Neural progenitor cell (in vitro differentiated cells): ENCODE measurements around the gene SLC17A8. TPM values are rescaled to one million over a fixed set of nuclear protein-coding genes. Genes with fewer than 3 reads are reported as not detected.

Experiments used
- DNase-seq: peaks from one replicate; pipeline ENCODE4 v3.0.0-alpha.2; 2016; ENCODE audit warnings: low spot score
- H2AFZ ChIP-seq: fragments of 200-600 bp; sonication (generic); replicated peaks from 2 replicates; pipeline ENCODE4 v1.6.1; 2016; ENCODE audit warnings: antibody characterized with exemption
- H3F3A ChIP-seq: fragments of 200-600 bp; sonication (generic); 2 replicates; pipeline ENCODE4 v1.6.1; 2016; ENCODE audit warnings: antibody characterized with exemption, low read depth
- H3K27ac ChIP-seq: fragments of 200-600 bp; sonication (generic); 2 replicates; pipeline ENCODE4 v1.5.1; 2016; ENCODE audit warnings: mild to moderate bottlenecking
- H3K27me3 ChIP-seq: fragments of 200-600 bp; sonication (generic); 2 replicates; pipeline ENCODE4 v1.6.1; 2016; ENCODE audit warnings: mild to moderate bottlenecking, moderate library complexity
- H3K36me3 ChIP-seq: fragments of 200-600 bp; sonication (generic); 2 replicates; pipeline ENCODE4 v1.5.1; 2016
- H3K4me1 ChIP-seq: fragments of 200-600 bp; sonication (generic); 2 replicates; pipeline ENCODE4 v1.6.1; 2016; ENCODE audit warnings: mixed run types
- H3K4me2 ChIP-seq: fragments of 200-600 bp; sonication (generic); 2 replicates; pipeline ENCODE4 v1.6.1; 2016
- H3K4me3 ChIP-seq: fragments of 200-600 bp; sonication (generic); 2 replicates; pipeline ENCODE4 v1.5.1; 2016
- H3K79me2 ChIP-seq: fragments of 200-600 bp; sonication (generic); 2 replicates; pipeline ENCODE4 v1.6.1; 2016; ENCODE audit warnings: low read depth
- H3K9ac ChIP-seq: fragments of 200-600 bp; sonication (generic); 2 replicates; pipeline ENCODE4 v1.6.1; 2016
- H3K9me3 ChIP-seq: fragments of 200-600 bp; sonication (generic); 2 replicates; pipeline ENCODE4 v1.5.1; 2016; ENCODE audit warnings: low read depth
- H4K20me1 ChIP-seq: fragments of 200-600 bp; sonication (generic); 2 replicates; pipeline ENCODE4 v1.6.1; 2016; ENCODE audit warnings: low read depth
- H3K27ac Mint-ChIP-seq: 3 replicates; pipeline ENCODE4 v1.8.0; 2021; ENCODE audit warnings: mixed read lengths
- H3K27me3 Mint-ChIP-seq: 2 replicates; pipeline ENCODE4 v1.8.0; 2022; ENCODE audit warnings: low read depth, mild to moderate bottlenecking, inconsistent platforms, moderate library complexity, mixed read lengths; ENCODE audit not compliant: insufficient read depth
- H3K36me3 Mint-ChIP-seq: 3 replicates; pipeline ENCODE4 v1.8.0; 2021; ENCODE audit warnings: mixed read lengths
- H3K4me1 Mint-ChIP-seq: 3 replicates; pipeline ENCODE4 v1.8.0; 2021; ENCODE audit warnings: mixed read lengths
- H3K4me3 Mint-ChIP-seq: 3 replicates; pipeline ENCODE4 v1.8.0; 2021; ENCODE audit warnings: mild to moderate bottlenecking, moderate library complexity, mixed read lengths
- H3K9me3 Mint-ChIP-seq: 3 replicates; pipeline ENCODE4 v1.8.0; 2020; ENCODE audit warnings: mixed read lengths
- EZH2 ChIP-seq: fragments of 200-600 bp; sonication (generic); IDR thresholded peaks from 2 replicates; pipeline ENCODE4 v1.6.1; 2017; ENCODE audit warnings: antibody characterized with exemption, mild to moderate bottlenecking, moderate library complexity
- EZH2phosphoT487 ChIP-seq: fragments of 200-600 bp; sonication (generic); IDR thresholded peaks from 2 replicates; pipeline ENCODE4 v1.6.1; 2017; ENCODE audit warnings: antibody characterized with exemption
- total RNA-seq: library from RNA; depleted of rRNA; stranded (reverse); fragments of >200 nt; gene quantifications from 2 replicates; pipeline ENCODE4 v1.2.3, GENCODE V29; 2015; ENCODE audit warnings: low replicate concordance
- TF ChIP-seq, protein P1 (sequence below): fragments of 200-600 bp; sonication (generic); IDR thresholded peaks from 2 replicates; pipeline ENCODE4 v1.5.1; 2017; ENCODE audit warnings: antibody characterized with exemption, mild to moderate bottlenecking

SLC17A8 gene
- total RNA-seq, 1 donor from 2014 or later: not detected

DNA sequence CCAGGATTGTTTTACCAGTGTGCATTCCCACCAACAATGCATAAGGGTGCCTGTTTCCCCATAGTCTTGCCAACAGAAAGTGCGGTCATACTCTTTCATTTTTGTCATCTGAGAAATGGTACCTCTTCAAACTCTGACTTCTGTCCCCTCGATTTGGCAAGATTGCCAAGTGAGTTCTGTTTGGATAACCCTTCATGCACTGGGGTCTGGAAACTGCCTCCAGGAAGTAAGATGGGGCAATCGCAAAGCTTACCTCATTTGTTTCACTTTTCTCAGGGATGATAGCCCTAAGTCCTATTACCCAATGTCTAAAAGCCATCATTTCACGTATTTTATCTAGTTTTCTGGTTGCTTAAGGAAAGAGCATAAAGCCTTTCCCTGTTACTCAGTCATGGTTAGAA lies 88.2 kb downstream of the SLC17A8 start:
- no peak for TF ChIP-seq EZH2phosphoT487
- TF ChIP-seq, protein P1, sequence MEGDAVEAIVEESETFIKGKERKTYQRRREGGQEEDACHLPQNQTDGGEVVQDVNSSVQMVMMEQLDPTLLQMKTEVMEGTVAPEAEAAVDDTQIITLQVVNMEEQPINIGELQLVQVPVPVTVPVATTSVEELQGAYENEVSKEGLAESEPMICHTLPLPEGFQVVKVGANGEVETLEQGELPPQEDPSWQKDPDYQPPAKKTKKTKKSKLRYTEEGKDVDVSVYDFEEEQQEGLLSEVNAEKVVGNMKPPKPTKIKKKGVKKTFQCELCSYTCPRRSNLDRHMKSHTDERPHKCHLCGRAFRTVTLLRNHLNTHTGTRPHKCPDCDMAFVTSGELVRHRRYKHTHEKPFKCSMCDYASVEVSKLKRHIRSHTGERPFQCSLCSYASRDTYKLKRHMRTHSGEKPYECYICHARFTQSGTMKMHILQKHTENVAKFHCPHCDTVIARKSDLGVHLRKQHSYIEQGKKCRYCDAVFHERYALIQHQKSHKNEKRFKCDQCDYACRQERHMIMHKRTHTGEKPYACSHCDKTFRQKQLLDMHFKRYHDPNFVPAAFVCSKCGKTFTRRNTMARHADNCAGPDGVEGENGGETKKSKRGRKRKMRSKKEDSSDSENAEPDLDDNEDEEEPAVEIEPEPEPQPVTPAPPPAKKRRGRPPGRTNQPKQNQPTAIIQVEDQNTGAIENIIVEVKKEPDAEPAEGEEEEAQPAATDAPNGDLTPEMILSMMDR: no peak
- TF ChIP-seq EZH2: no peak
- Histone ChIP-seq H3K4me3 (no peak overlapping the region), H3K27me3 (no peaks in the 10 kb centered on the region), H3K9me3 (no peaks in the 10 kb centered on the region), H3K9ac (no peak overlapping the region), H3K4me1 (peaks cover 10% of the 10 kb centered on the region), H3F3A (no peaks in the 10 kb centered on the region), H4K20me1 (no peaks in the 10 kb centered on the region), H3K36me3 (no peaks in the 10 kb centered on the region), H3K79me2 (no peaks in the 10 kb centered on the region), H3K27ac (no peak overlapping the region), H3K4me2 (no peak overlapping the region), H2AFZ (peak overlapping the region; percentile 26)
- Mint-ChIP-seq H3K36me3 (no peaks in the 10 kb centered on the region), H3K4me1 (peaks cover 17% of the 10 kb centered on the region), H3K27me3 (no peaks in the 10 kb centered on the region), H3K4me3 (no peak overlapping the region), H3K27ac (no peak overlapping the region), H3K9me3 (no peaks in the 10 kb centered on the region)
- no peak for DNase-seq

DNA sequence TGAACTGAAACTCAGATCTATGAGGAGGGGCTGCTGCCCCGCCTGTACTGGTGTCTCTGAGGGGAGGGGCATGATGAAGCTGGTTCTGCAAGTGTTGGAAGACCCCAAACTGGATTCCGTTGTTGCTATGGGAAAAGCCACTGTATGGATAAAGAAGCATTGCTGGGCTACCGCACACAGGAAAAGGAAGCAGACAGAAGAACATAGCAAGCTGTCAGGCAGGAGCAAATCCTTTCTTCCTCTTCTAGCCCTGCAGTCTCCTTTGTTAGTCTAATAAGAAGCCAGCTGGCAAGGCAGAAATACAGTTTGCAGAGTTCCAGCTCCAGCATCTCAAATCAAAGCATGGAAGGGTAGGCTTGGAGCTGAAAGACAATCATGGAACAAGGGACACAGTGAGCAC lies 90.5 kb downstream of the SLC17A8 start:
- H3F3A ChIP-seq: no peaks in the 10 kb centered on the region
- H3K4me1 ChIP-seq: peaks cover 10% of the 10 kb centered on the region
- no peaks in the 10 kb centered on the region for H3K36me3 Mint-ChIP-seq
- peak overlapping the region; percentile 91 for H2AFZ ChIP-seq
- H3K27ac Mint-ChIP-seq: peak overlapping the region; percentile 22
- H3K27me3 Mint-ChIP-seq: no peaks in the 10 kb centered on the region
- peak overlapping the region; percentile 38 for H3K4me2 ChIP-seq
- H3K4me1 Mint-ChIP-seq: peaks cover 17% of the 10 kb centered on the region
- H4K20me1 ChIP-seq: no peaks in the 10 kb centered on the region
- no peak overlapping the region for H3K9ac ChIP-seq
- peak overlapping the region; percentile 5 for H3K4me3 Mint-ChIP-seq
- DNase-seq: peak; percentile 39
- no peaks in the 10 kb centered on the region for H3K36me3 ChIP-seq
- no peaks in the 10 kb centered on the region for H3K9me3 ChIP-seq
- TF ChIP-seq EZH2phosphoT487 (no peak), EZH2 (no peak)
- TF ChIP-seq, protein P1: no peak
- H3K9me3 Mint-ChIP-seq: no peaks in the 10 kb centered on the region
- H3K4me3 ChIP-seq: no peak overlapping the region
- no peaks in the 10 kb centered on the region for H3K27me3 ChIP-seq
- no peaks in the 10 kb centered on the region for H3K79me2 ChIP-seq
- no peak overlapping the region for H3K27ac ChIP-seq

DNA sequence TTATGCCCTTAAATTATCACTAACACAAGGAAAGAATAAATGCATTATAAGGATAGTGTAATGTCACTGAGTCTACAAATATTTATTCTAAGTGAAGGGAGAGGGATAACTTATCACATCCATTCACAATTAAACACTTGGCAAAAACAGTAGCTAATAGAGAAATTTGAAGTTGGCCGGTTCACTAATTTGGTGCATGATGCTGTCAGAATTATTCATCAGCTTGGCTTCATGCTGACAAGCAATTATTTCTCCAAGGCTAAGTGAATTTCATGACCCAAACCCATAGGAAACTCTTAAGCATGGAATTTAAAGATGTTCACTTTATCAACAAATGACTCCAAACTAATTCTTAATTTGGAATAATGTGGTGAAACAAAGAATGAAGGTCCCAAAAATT lies 91.8 kb downstream of the SLC17A8 start:
- Histone ChIP-seq H3K9ac (no peak overlapping the region), H3K9me3 (no peaks in the 10 kb centered on the region), H3K79me2 (no peaks in the 10 kb centered on the region), H3K4me2 (no peak overlapping the region), H3K27ac (no peak overlapping the region), H4K20me1 (no peaks in the 10 kb centered on the region), H3K27me3 (no peaks in the 10 kb centered on the region), H3K4me3 (no peak overlapping the region), H3K4me1 (peaks cover 10% of the 10 kb centered on the region), H3K36me3 (no peaks in the 10 kb centered on the region), H2AFZ (no peak overlapping the region), H3F3A (no peaks in the 10 kb centered on the region)
- DNase-seq: no peak
- Mint-ChIP-seq H3K4me1 (peaks cover 17% of the 10 kb centered on the region), H3K27me3 (no peaks in the 10 kb centered on the region), H3K9me3 (no peaks in the 10 kb centered on the region), H3K4me3 (no peak overlapping the region), H3K36me3 (no peaks in the 10 kb centered on the region), H3K27ac (no peak overlapping the region)
- no peak for TF ChIP-seq EZH2
- TF ChIP-seq EZH2phosphoT487: no peak
- TF ChIP-seq, protein P1: no peak
